GM12878 (cell line): ENCODE data around the gene FAM81A. TPM values are rescaled to one million over a fixed set of nuclear protein-coding genes. Genes with fewer than 3 reads are reported as not detected.

Source experiments
- ATAC-seq: fragments of 200-7000 bp; cut with Tn5 transposase; 3 replicates; pipeline ENCODE4 v1.9.1; 2020; ENCODE audit warnings: mild to moderate bottlenecking, moderate library complexity
- BruUV-seq: library from RNA; stranded (reverse); fragments of 400-500 nt; replicated peaks from 2 replicates; lab custom pipeline; 2021; lab: Mats Ljungman, UMichigan
- CTCF ChIA-PET: fragments of 300-600 bp; sonication (Branson Sonifier 250); formaldehyde crosslinking; extraction: SDS; loops from one replicate; lab custom pipeline; 2021; ENCODE audit warnings: inconsistent platforms; lab: Yijun Ruan, JAX
- POLR2A ChIA-PET: fragments of 350-600 bp; formaldehyde crosslinking; extraction: SDS; loops from one replicate; lab custom pipeline; 2021; ENCODE audit warnings: inconsistent platforms; lab: Charles Lee
- RAD21 ChIA-PET: fragments of 300-600 bp; sonication (Branson Sonifier 250); formaldehyde crosslinking; loops from one replicate; lab custom pipeline; 2023; ENCODE audit warnings: antibody characterized with exemption; ENCODE audit not compliant: unreplicated experiment; lab: Charles Lee
- SMC1A ChIA-PET: fragments of 300-600 bp; sonication (Branson Sonifier 250); formaldehyde crosslinking; loops from one replicate; lab custom pipeline; 2023; ENCODE audit not compliant: unreplicated experiment, uncharacterized antibody; lab: Charles Lee
- DNase-seq: peaks from one replicate; pipeline ENCODE4 v3.0.0-alpha.2; 2011; ENCODE audit warnings: low read depth, low spot score
- FAIRE-seq: peaks from 3 replicates; lab custom pipeline; 2011; peaks lifted over from hg19 to GRCh38; lab: Jason Lieb, UNC
- H2AFZ ChIP-seq: 2 replicates; pipeline ENCODE4 v1.6.0; 2011; ENCODE audit warnings: low read depth, low read length, control low read depth; ENCODE audit not compliant: control insufficient read depth
- H3K27ac ChIP-seq: 2 replicates; pipeline ENCODE4 v1.5.1; 2011; ENCODE audit warnings: control low read depth; ENCODE audit not compliant: control insufficient read depth, insufficient read depth
- H3K27me3 ChIP-seq, 2 experiments: replicated peaks in 1 of 2; 2 replicates each; pipeline versions ENCODE4 v1.6.0 to v1.6.1; 2011; ENCODE audit warnings: low read length in 1 of 2; ENCODE audit not compliant: control insufficient read depth in 2 of 2, insufficient read depth in 2 of 2
- H3K36me3 ChIP-seq, 2 experiments: 2 replicates each; pipeline ENCODE4 v1.5.1; 2011; ENCODE audit warnings: low read length in 1 of 2; ENCODE audit not compliant: control insufficient read depth in 2 of 2, insufficient read depth in 2 of 2
- H3K4me1 ChIP-seq: 2 replicates; pipeline ENCODE4 v1.6.1; 2011; ENCODE audit warnings: mild to moderate bottlenecking, low read length, moderate library complexity, mixed read lengths; ENCODE audit not compliant: control insufficient read depth, insufficient read depth
- H3K4me2 ChIP-seq: 2 replicates; pipeline ENCODE4 v1.6.0; 2011; ENCODE audit warnings: control low read depth; ENCODE audit not compliant: control insufficient read depth, insufficient read depth
- H3K4me3 ChIP-seq: fragments of 200-600 bp; sonication (generic); 2 replicates; pipeline ENCODE4 v1.5.1; 2016
- H3K79me2 ChIP-seq: 2 replicates; pipeline ENCODE4 v1.6.0; 2011; ENCODE audit warnings: low read length; ENCODE audit not compliant: control insufficient read depth, insufficient read depth
- H3K9ac ChIP-seq: 2 replicates; pipeline ENCODE4 v1.8.0; 2011; ENCODE audit warnings: low read length, control low read depth, mixed read lengths; ENCODE audit not compliant: control insufficient read depth, insufficient read depth
- H3K9me3 ChIP-seq: replicated peaks from 3 replicates; pipeline ENCODE4 v1.5.1; 2011; ENCODE audit warnings: mild to moderate bottlenecking, low read length; ENCODE audit not compliant: control insufficient read depth, insufficient read depth
- H4K20me1 ChIP-seq: 2 replicates; pipeline ENCODE4 v1.6.0; 2011; ENCODE audit not compliant: control insufficient read depth, insufficient read depth
- ASH2L ChIP-seq: fragments of 300-600, 200-600 bp; sonication (generic); IDR thresholded peaks from 2 replicates; pipeline ENCODE4 v1.6.1; 2017; ENCODE audit warnings: low read depth, mild to moderate bottlenecking, borderline replicate concordance
- BACH1 ChIP-seq: fragments of 450-650 bp; IDR thresholded peaks from 2 replicates; pipeline ENCODE4 v1.6.1; 2017; ENCODE audit warnings: mild to moderate bottlenecking, borderline replicate concordance
- CHD1 ChIP-seq: IDR thresholded peaks from 2 replicates; pipeline ENCODE4 v1.6.1; 2012; ENCODE audit warnings: low read depth, low read length, improper control_type of control experiment
- FOS ChIP-seq: IDR thresholded peaks from 3 replicates; pipeline ENCODE4 v1.6.1; 2011; ENCODE audit warnings: borderline replicate concordance; ENCODE audit not compliant: insufficient read length; ENCODE audit errors: extremely low read depth
- HCFC1 ChIP-seq: fragments of 150-350 bp; IDR thresholded peaks from 2 replicates; pipeline ENCODE4 v1.6.1; 2014; ENCODE audit warnings: low read length
- IKZF1 ChIP-seq: fragments of 450-650 bp; conservative IDR thresholded peaks from 2 replicates; pipeline ENCODE4 v1.6.1; 2017; ENCODE audit warnings: antibody characterized with exemption, mild to moderate bottlenecking
- JUNB ChIP-seq: IDR thresholded peaks from 2 replicates; pipeline ENCODE4 v1.6.1; 2016; ENCODE audit warnings: antibody characterized with exemption, mild to moderate bottlenecking
- JUND ChIP-seq: IDR thresholded peaks from 2 replicates; pipeline ENCODE4 v1.6.1; 2012; ENCODE audit warnings: low read depth, mild to moderate bottlenecking, low read length, improper control_type of control experiment, moderate library complexity
- KDM1A ChIP-seq: fragments of 200-600 bp; sonication (generic); IDR thresholded peaks from 2 replicates; pipeline ENCODE4 v1.6.1; 2016; ENCODE audit warnings: borderline replicate concordance
- NFXL1 ChIP-seq: fragments of 450-650 bp; IDR thresholded peaks from 2 replicates; pipeline ENCODE4 v1.6.1; 2017; ENCODE audit warnings: antibody characterized with exemption, mild to moderate bottlenecking, borderline replicate concordance
- SIN3A ChIP-seq: IDR thresholded peaks from 2 replicates; pipeline ENCODE4 v1.6.1; 2012; ENCODE audit warnings: low read depth, low read length, improper control_type of control experiment
- SP1 ChIP-seq: IDR thresholded peaks from one replicate; pipeline ENCODE4 v1.6.1; 2011; ENCODE audit warnings: low read depth, low read length
- WGBS: methylation state at CpG from one replicate; pipeline ENCODE4 v1.1.6; 2016; ENCODE audit warnings: low lambda C conversion rate; ENCODE audit not compliant: insufficient replicate concordance, insufficient coverage; ENCODE audit errors: missing lambda C conversion rate; 5-methylcytosine and 5-hydroxymethylcytosine counted together
- in situ Hi-C: fragments of 300-500 bp; cut with MboI; formaldehyde crosslinking; loops from 9 replicates; pipeline ENCODE4 v1.14.3; 2018; ENCODE audit warnings: mixed read lengths
- intact Hi-C: fragments of 100-400 bp; cut with micrococcal nuclease; formaldehyde crosslinking; loops from one replicate; pipeline ENCODE4 v1.14.2; 2022; ENCODE audit not compliant: unreplicated experiment
- polyA plus RNA-seq, 11 experiments: library from polyadenylated mRNA; depleted of rRNA in 4 of 11; unstranded in 6 of 11; stranded (reverse) in 5 of 11; fragments of >200 nt; fragmentation: Nextera tagmentation in 4 of 11; fragmentation: Illumina TruSeq in 1 of 11; extraction: Ambion mirVana in 4 of 11; extraction: Trizol in 1 of 11; gene quantifications; 1 replicate in 1 of 11; 2 replicates in 10 of 11; pipeline versions ENCODE4 v1.2.1 to v1.2.3, GENCODE V29; 2011 to 2016; ENCODE audit warnings: inconsistent platforms in 2 of 11, missing spikeins in 2 of 11, low read depth in 1 of 11
- total RNA-seq, 4 experiments: library from RNA; depleted of rRNA in 3 of 4; stranded (reverse); fragments of >200 nt in 3 of 4; fragmentation: Illumina TruSeq in 1 of 4; extraction: Trizol in 1 of 4; gene quantifications; 2 replicates each; pipeline versions ENCODE4 v1.2.1 to v1.2.3, GENCODE V29; 2013 to 2021
- TF ChIP-seq, protein P1 (sequence below): fragments of 450-650 bp; IDR thresholded peaks from 2 replicates; pipeline ENCODE4 v1.6.1; 2016; ENCODE audit warnings: mild to moderate bottlenecking
- TF ChIP-seq, protein P2 (sequence below): IDR thresholded peaks from 2 replicates; pipeline ENCODE4 v1.6.1; 2012; ENCODE audit warnings: mild to moderate bottlenecking, low read depth, low read length
- TF ChIP-seq, protein P3 (sequence below): IDR thresholded peaks from 2 replicates; pipeline ENCODE4 v1.6.1; 2011; ENCODE audit warnings: low read depth, low read length, improper control_type of control experiment, borderline replicate concordance

FAM81A gene
- total and polyA plus RNA-seq, 10 of the 15 experiments (the other 5 are each of a cell fraction or from before 2014, with no cell fraction given), result 0.18 to 34.5 (median 16.2) TPM

DNA sequence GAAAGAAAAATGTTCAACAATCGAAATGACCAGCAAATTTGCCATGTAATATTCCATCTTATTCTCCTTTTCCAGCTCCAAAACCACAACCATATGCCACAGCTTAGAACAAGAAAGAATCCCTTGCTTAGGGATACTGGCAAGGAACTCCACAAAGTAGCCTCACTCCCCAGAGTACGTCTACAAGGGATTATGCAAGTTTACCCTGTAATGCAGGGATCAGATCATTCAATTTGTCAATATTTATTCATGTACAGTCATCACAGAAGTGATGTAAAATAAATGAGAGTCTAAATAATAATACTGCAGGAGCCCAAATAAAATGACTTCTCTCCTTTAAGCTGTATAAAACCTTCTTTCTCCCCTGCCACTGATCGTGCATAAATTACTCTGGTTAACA is 41.8 kb upstream of the FAM81A start:
- RAD21 ChIA-PET, result interaction anchor here (6.6 kb wide), 1 partner anchor 15 kb away, joined by 78 read pairs; no protein-coding TSS in a partner anchor
- H3K4me1 ChIP-seq, result peaks cover 34% of the 10 kb centered on the region
- SMC1A ChIA-PET, result interaction anchor here (0.8 to 6.4 kb wide), 3 partner anchors 12 to 16 kb away, joined by 3 to 67 read pairs (median 4); no protein-coding TSS in a partner anchor
- POLR2A ChIA-PET, result interaction anchor here (0.7 to 1.0 kb wide), 2 partner anchors 9 to 15 kb away, joined by 3 read pairs; no protein-coding TSS in a partner anchor
- no peak overlapping the region for H3K4me2 ChIP-seq
- ATAC-seq, result no peak
- DNase-seq, result no peak
- in situ Hi-C loops (no loop called here), intact Hi-C loops (no loop called here)
- CTCF ChIA-PET, result interaction anchor here (0.6 to 1.5 kb wide), 6 partner anchors 11 to 29 kb away, joined by 3 to 6 read pairs (median 4); no protein-coding TSS in a partner anchor
- no peak overlapping the region for H3K27ac ChIP-seq
- no peaks in the 10 kb centered on the region for H4K20me1 ChIP-seq
- H3K9ac ChIP-seq, result no peak overlapping the region
- no peaks in the 10 kb centered on the region for H3K27me3 ChIP-seq
- no peak for TF ChIP-seq SP1
- TF ChIP-seq, protein P1, sequence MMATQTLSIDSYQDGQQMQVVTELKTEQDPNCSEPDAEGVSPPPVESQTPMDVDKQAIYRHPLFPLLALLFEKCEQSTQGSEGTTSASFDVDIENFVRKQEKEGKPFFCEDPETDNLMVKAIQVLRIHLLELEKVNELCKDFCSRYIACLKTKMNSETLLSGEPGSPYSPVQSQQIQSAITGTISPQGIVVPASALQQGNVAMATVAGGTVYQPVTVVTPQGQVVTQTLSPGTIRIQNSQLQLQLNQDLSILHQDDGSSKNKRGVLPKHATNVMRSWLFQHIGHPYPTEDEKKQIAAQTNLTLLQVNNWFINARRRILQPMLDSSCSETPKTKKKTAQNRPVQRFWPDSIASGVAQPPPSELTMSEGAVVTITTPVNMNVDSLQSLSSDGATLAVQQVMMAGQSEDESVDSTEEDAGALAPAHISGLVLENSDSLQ, result no peak
- TF ChIP-seq IKZF1, result no peak
- TF ChIP-seq, protein P2, sequence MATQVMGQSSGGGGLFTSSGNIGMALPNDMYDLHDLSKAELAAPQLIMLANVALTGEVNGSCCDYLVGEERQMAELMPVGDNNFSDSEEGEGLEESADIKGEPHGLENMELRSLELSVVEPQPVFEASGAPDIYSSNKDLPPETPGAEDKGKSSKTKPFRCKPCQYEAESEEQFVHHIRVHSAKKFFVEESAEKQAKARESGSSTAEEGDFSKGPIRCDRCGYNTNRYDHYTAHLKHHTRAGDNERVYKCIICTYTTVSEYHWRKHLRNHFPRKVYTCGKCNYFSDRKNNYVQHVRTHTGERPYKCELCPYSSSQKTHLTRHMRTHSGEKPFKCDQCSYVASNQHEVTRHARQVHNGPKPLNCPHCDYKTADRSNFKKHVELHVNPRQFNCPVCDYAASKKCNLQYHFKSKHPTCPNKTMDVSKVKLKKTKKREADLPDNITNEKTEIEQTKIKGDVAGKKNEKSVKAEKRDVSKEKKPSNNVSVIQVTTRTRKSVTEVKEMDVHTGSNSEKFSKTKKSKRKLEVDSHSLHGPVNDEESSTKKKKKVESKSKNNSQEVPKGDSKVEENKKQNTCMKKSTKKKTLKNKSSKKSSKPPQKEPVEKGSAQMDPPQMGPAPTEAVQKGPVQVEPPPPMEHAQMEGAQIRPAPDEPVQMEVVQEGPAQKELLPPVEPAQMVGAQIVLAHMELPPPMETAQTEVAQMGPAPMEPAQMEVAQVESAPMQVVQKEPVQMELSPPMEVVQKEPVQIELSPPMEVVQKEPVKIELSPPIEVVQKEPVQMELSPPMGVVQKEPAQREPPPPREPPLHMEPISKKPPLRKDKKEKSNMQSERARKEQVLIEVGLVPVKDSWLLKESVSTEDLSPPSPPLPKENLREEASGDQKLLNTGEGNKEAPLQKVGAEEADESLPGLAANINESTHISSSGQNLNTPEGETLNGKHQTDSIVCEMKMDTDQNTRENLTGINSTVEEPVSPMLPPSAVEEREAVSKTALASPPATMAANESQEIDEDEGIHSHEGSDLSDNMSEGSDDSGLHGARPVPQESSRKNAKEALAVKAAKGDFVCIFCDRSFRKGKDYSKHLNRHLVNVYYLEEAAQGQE, result no peak
- TF ChIP-seq, protein P3, sequence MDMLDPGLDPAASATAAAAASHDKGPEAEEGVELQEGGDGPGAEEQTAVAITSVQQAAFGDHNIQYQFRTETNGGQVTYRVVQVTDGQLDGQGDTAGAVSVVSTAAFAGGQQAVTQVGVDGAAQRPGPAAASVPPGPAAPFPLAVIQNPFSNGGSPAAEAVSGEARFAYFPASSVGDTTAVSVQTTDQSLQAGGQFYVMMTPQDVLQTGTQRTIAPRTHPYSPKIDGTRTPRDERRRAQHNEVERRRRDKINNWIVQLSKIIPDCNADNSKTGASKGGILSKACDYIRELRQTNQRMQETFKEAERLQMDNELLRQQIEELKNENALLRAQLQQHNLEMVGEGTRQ, result no peak
- TF ChIP-seq SIN3A, result no peak
- no peak for TF ChIP-seq JUND
- TF ChIP-seq FOS, result no peak
- no peak for TF ChIP-seq BACH1
- no peak for TF ChIP-seq CHD1
- no peak for TF ChIP-seq KDM1A
- TF ChIP-seq ASH2L, result no peak
- TF ChIP-seq JUNB, result no peak
- TF ChIP-seq HCFC1, result no peak
- TF ChIP-seq NFXL1, result no peak
- H3K79me2 ChIP-seq, result no peaks in the 10 kb centered on the region; the same call in 1 of the 2 replicates
- no peak for FAIRE-seq
- no peaks in the 10 kb centered on the region for H3K36me3 ChIP-seq
- BruUV-seq, result no TSS peak
- no peak overlapping the region for H3K4me3 ChIP-seq
- no peaks in the 10 kb centered on the region for H3K9me3 ChIP-seq
- no peak overlapping the region for H2AFZ ChIP-seq
- 57% methylated on average over 3 of the region's 3 CpGs for WGBS
